HepG2 (cell line): Measurements from ENCODE around the gene PLCB1. TPM values are rescaled to one million over a fixed set of nuclear protein-coding genes. Genes with fewer than 3 reads are reported as not detected.

Source experiments
- EP300 ChIP-seq, 3 experiments: sonication (generic) in 1 of 3; formaldehyde crosslinking in 1 of 3; IDR thresholded peaks; 2 replicates each; pipeline versions ENCODE4 v1.5.1 to v1.6.1; 2011 to 2020; ENCODE audit warnings: low read depth in 2 of 3, low read length in 2 of 3, borderline replicate concordance in 1 of 3, improper control_type of control experiment in 1 of 3, mild to moderate bottlenecking in 1 of 3, missing genetic modification reagents in 1 of 3, moderate library complexity in 1 of 3
- FOXA3 ChIP-seq: IDR thresholded peaks from 2 replicates; pipeline ENCODE4 v1.6.1; 2016; ENCODE audit warnings: missing genetic modification reagents, missing compliant biosample characterization
- HMGA1 ChIP-seq: sonication (generic); formaldehyde crosslinking; conservative IDR thresholded peaks from 2 replicates; pipeline ENCODE4 v1.4.0; 2020; ENCODE audit warnings: missing genetic modification reagents
- HNF4A ChIP-seq: sonication (generic); formaldehyde crosslinking; IDR thresholded peaks from 2 replicates; pipeline ENCODE4 v1.4.0; 2020; ENCODE audit warnings: missing genetic modification reagents
- RBM22 ChIP-seq: fragments of 200-400 bp; formaldehyde crosslinking; optimal IDR thresholded peaks from 2 replicates; pipeline ENCODE3; 2017; ENCODE audit warnings: mild to moderate bottlenecking, low read length, moderate library complexity
- SKIL ChIP-seq: sonication (generic); formaldehyde crosslinking; IDR thresholded peaks from 2 replicates; pipeline ENCODE4 v1.8.0; 2022; ENCODE audit warnings: missing genetic modification reagents, mild to moderate bottlenecking, moderate library complexity, borderline replicate concordance
- XRCC5 ChIP-seq: fragments of 200-400 bp; formaldehyde crosslinking; optimal IDR thresholded peaks from 2 replicates; pipeline ENCODE3; 2017; ENCODE audit warnings: mild to moderate bottlenecking, low read length
- ZEB1 ChIP-seq: IDR thresholded peaks from 2 replicates; pipeline ENCODE4 v1.6.1; 2012; ENCODE audit warnings: mild to moderate bottlenecking, low read depth, inconsistent platforms; ENCODE audit not compliant: insufficient replicate concordance
- ZMYM2 ChIP-seq: sonication (generic); formaldehyde crosslinking; IDR thresholded peaks from 2 replicates; pipeline ENCODE4 v1.8.0; 2022; ENCODE audit warnings: mild to moderate bottlenecking, missing genetic modification reagents
- ZMYM4 ChIP-seq: sonication (generic); formaldehyde crosslinking; IDR thresholded peaks from 2 replicates; pipeline ENCODE4 v1.8.1; 2023; ENCODE audit warnings: mild to moderate bottlenecking, missing genetic modification reagents
- ZNF317 ChIP-seq: sonication (generic); formaldehyde crosslinking; IDR thresholded peaks from 2 replicates; pipeline ENCODE4 v1.5.0; 2020; ENCODE audit warnings: mild to moderate bottlenecking, missing genetic modification reagents
- ZNF331 ChIP-seq: sonication (generic); formaldehyde crosslinking; IDR thresholded peaks from 2 replicates; pipeline ENCODE4 v1.4.0; 2020; ENCODE audit warnings: missing genetic modification reagents
- ZNF773 ChIP-seq: sonication (generic); formaldehyde crosslinking; IDR thresholded peaks from 2 replicates; pipeline ENCODE4 v1.4.0; 2020; ENCODE audit warnings: missing genetic modification reagents, borderline replicate concordance
- polyA plus RNA-seq, 8 experiments: library from polyadenylated mRNA; depleted of rRNA in 3 of 8; stranded (reverse) in 7 of 8; unstranded in 1 of 8; fragments of >200 nt; fragmentation: Illumina TruSeq in 4 of 8; extraction: Trizol in 4 of 8; gene quantifications; 2 replicates each; pipeline versions ENCODE4 v1.2.1 to v1.2.3, GENCODE V29; 2011 to 2016; ENCODE audit warnings: low read depth in 4 of 8, missing spikeins in 1 of 8, mixed read lengths in 1 of 8; ENCODE audit not compliant: insufficient read depth in 1 of 8
- total RNA-seq, 5 experiments: library from RNA; depleted of rRNA; stranded (reverse); fragments of >200 nt; fragmentation: Illumina TruSeq; extraction: Trizol; gene quantifications; 2 replicates each; pipeline ENCODE4 v1.2.3, GENCODE V29; 2016; ENCODE audit warnings: low read depth in 1 of 5
- TF ChIP-seq, protein P1 (sequence below): sonication (generic); formaldehyde crosslinking; IDR thresholded peaks from 2 replicates; pipeline ENCODE4 v1.5.0; 2020; ENCODE audit warnings: mild to moderate bottlenecking, missing genetic modification reagents, borderline replicate concordance
- TF ChIP-seq, protein P2 (sequence below): sonication (generic); formaldehyde crosslinking; IDR thresholded peaks from 2 replicates; pipeline ENCODE4 v1.4.0; 2020; ENCODE audit warnings: missing genetic modification reagents, borderline replicate concordance

Gene PLCB1
- total and polyA plus RNA-seq, 2 of the 13 experiments (the other 11 are each of a cell fraction or from before 2014, with no cell fraction given) = 42.4 to 55.9 TPM

DNA sequence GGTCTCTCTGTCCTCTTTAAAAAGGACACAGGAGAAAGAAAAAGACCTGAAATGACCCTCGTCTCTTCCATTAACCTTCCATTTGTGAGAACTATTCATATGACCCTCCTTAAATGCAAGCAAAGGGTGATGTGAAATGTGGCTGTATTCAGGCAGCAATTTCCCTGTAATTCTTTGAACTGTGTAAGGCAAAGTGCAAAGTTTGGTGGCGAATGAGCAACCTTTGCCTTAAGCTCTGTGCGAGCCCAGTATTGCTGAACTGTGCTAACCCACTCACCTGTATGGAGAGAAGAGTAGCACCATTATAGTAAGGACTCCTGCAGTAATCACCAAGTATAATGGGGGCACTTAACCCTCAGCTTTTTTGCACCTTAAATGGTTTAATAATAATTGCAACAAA, 223.4 kb downstream of the PLCB1 start (continued):
- peak; percentile 32 for TF ChIP-seq RBM22
- 0 out of 4 replicates have a peak, but pooled peaks of 1 of the 2 experiments have one; percentile 28 for TF ChIP-seq EP300 (IDR thresholded peaks at IDR 0.05; ENCODE audit: low read depth in 2 of 2, low read length in 2 of 2)
- TF ChIP-seq EP300 (CRISPR knock-in tag; IDR thresholded peaks at IDR 0.05; ENCODE audit: borderline replicate concordance) = no peak
- TF ChIP-seq, protein P1, sequence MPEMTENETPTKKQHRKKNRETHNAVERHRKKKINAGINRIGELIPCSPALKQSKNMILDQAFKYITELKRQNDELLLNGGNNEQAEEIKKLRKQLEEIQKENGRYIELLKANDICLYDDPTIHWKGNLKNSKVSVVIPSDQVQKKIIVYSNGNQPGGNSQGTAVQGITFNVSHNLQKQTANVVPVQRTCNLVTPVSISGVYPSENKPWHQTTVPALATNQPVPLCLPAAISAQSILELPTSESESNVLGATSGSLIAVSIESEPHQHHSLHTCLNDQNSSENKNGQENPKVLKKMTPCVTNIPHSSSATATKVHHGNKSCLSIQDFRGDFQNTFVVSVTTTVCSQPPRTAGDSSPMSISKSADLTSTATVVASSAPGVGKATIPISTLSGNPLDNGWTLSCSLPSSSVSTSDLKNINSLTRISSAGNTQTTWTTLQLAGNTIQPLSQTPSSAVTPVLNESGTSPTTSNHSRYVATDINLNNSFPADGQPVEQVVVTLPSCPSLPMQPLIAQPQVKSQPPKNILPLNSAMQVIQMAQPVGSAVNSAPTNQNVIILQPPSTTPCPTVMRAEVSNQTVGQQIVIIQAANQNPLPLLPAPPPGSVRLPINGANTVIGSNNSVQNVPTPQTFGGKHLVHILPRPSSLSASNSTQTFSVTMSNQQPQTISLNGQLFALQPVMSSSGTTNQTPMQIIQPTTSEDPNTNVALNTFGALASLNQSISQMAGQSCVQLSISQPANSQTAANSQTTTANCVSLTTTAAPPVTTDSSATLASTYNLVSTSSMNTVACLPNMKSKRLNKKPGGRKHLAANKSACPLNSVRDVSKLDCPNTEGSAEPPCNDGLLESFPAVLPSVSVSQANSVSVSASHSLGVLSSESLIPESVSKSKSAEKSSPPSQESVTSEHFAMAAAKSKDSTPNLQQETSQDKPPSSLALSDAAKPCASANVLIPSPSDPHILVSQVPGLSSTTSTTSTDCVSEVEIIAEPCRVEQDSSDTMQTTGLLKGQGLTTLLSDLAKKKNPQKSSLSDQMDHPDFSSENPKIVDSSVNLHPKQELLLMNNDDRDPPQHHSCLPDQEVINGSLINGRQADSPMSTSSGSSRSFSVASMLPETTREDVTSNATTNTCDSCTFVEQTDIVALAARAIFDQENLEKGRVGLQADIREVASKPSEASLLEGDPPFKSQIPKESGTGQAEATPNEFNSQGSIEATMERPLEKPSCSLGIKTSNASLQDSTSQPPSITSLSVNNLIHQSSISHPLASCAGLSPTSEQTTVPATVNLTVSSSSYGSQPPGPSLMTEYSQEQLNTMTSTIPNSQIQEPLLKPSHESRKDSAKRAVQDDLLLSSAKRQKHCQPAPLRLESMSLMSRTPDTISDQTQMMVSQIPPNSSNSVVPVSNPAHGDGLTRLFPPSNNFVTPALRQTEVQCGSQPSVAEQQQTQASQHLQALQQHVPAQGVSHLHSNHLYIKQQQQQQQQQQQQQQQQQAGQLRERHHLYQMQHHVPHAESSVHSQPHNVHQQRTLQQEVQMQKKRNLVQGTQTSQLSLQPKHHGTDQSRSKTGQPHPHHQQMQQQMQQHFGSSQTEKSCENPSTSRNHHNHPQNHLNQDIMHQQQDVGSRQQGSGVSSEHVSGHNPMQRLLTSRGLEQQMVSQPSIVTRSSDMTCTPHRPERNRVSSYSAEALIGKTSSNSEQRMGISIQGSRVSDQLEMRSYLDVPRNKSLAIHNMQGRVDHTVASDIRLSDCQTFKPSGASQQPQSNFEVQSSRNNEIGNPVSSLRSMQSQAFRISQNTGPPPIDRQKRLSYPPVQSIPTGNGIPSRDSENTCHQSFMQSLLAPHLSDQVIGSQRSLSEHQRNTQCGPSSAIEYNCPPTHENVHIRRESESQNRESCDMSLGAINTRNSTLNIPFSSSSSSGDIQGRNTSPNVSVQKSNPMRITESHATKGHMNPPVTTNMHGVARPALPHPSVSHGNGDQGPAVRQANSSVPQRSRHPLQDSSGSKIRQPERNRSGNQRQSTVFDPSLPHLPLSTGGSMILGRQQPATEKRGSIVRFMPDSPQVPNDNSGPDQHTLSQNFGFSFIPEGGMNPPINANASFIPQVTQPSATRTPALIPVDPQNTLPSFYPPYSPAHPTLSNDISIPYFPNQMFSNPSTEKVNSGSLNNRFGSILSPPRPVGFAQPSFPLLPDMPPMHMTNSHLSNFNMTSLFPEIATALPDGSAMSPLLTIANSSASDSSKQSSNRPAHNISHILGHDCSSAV (CRISPR knock-in tag) = no peak
- TF ChIP-seq ZNF773 = no peak
- TF ChIP-seq ZEB1 = peak; percentile 59
- TF ChIP-seq FOXA3 (CRISPR knock-in tag) = no peak
- no peak for TF ChIP-seq HMGA1 (CRISPR knock-in tag)
- TF ChIP-seq ZNF317 = 0 out of 2 replicates have a peak, but pooled peaks have one; percentile 20
- TF ChIP-seq ZMYM4 (CRISPR knock-in tag) = peak; percentile 68; the same call in 1 of the 2 replicates
- peak; percentile 86 for TF ChIP-seq HNF4A (CRISPR knock-in tag)
- peak; percentile 38; the same call in 1 of the 2 replicates for TF ChIP-seq ZNF331 (CRISPR knock-in tag)
- TF ChIP-seq SKIL = no peak
- peak; percentile 67; the same call in 1 of the 2 replicates for TF ChIP-seq ZMYM2 (CRISPR knock-in tag)
- TF ChIP-seq XRCC5 = no peak
- TF ChIP-seq, protein P2, sequence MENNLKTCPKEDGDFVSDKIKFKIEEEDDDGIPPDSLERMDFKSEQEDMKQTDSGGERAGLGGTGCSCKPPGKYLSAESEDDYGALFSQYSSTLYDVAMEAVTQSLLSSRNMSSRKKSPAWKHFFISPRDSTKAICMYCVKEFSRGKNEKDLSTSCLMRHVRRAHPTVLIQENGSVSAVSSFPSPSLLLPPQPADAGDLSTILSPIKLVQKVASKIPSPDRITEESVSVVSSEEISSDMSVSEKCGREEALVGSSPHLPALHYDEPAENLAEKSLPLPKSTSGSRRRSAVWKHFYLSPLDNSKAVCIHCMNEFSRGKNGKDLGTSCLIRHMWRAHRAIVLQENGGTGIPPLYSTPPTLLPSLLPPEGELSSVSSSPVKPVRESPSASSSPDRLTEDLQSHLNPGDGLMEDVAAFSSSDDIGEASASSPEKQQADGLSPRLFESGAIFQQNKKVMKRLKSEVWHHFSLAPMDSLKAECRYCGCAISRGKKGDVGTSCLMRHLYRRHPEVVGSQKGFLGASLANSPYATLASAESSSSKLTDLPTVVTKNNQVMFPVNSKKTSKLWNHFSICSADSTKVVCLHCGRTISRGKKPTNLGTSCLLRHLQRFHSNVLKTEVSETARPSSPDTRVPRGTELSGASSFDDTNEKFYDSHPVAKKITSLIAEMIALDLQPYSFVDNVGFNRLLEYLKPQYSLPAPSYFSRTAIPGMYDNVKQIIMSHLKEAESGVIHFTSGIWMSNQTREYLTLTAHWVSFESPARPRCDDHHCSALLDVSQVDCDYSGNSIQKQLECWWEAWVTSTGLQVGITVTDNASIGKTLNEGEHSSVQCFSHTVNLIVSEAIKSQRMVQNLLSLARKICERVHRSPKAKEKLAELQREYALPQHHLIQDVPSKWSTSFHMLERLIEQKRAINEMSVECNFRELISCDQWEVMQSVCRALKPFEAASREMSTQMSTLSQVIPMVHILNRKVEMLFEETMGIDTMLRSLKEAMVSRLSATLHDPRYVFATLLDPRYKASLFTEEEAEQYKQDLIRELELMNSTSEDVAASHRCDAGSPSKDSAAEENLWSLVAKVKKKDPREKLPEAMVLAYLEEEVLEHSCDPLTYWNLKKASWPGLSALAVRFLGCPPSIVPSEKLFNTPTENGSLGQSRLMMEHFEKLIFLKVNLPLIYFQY = no peak
